Suprapubic skin (tissue), 4 donors: ENCODE results near the gene ZDHHC1. TPM values are rescaled to one million over a fixed set of nuclear protein-coding genes. Genes with fewer than 3 reads are reported as not detected.

Experiments used
- DNase-seq, 2 donors: peaks; one replicate each; pipeline ENCODE4 v3.0.0-alpha.2; 2019; ENCODE audit warnings: low spot score in 2 of 2
- H3K27ac ChIP-seq: fragments of 200-600 bp; sonication (generic); one replicate; pipeline ENCODE4 v1.5.1; 2019
- H3K27me3 ChIP-seq: fragments of 200-600 bp; sonication (generic); one replicate; pipeline ENCODE4 v1.5.1; 2019
- H3K36me3 ChIP-seq: fragments of 200-600 bp; sonication (generic); one replicate; pipeline ENCODE4 v1.5.1; 2019
- H3K4me1 ChIP-seq: fragments of 200-600 bp; sonication (generic); one replicate; pipeline ENCODE4 v1.5.1; 2019
- H3K4me3 ChIP-seq: fragments of 200-600 bp; sonication (generic); one replicate; pipeline ENCODE4 v1.5.1; 2019; ENCODE audit warnings: mild to moderate bottlenecking
- H3K9me3 ChIP-seq: fragments of 200-600 bp; sonication (generic); one replicate; pipeline ENCODE4 v1.5.1; 2019
- CTCF ChIP-seq, 2 donors: fragments of 200-600 bp in 1 of 2; fragments of 450-650 bp in 1 of 2; sonication (generic) in 1 of 2; IDR thresholded peaks; one replicate each; pipeline ENCODE4 v1.5.1; 2016 to 2019; ENCODE audit warnings: antibody characterized with exemption in 2 of 2, mild to moderate bottlenecking in 1 of 2, moderate library complexity in 1 of 2
- EP300 ChIP-seq: sonication (generic); formaldehyde crosslinking; IDR thresholded peaks from one replicate; pipeline ENCODE4 v1.6.1; 2017; ENCODE audit warnings: antibody characterized with exemption
- POLR2A ChIP-seq, 2 donors: fragments of 450-650 bp; IDR thresholded peaks; one replicate each; pipeline ENCODE4 v1.6.1; 2017; ENCODE audit warnings: antibody characterized with exemption in 2 of 2, mild to moderate bottlenecking in 2 of 2, moderate library complexity in 2 of 2
- POLR2AphosphoS5 ChIP-seq, 3 donors: sonication (generic); formaldehyde crosslinking; IDR thresholded peaks; one replicate each; pipeline ENCODE4 v1.6.1; 2017; ENCODE audit warnings: antibody characterized with exemption in 3 of 3
- WGBS: methylation state at CpG from one replicate; pipeline ENCODE4 v1.1.5; 2018; 5-methylcytosine and 5-hydroxymethylcytosine counted together
- total RNA-seq, 4 donors: library from RNA; depleted of rRNA; stranded (reverse); fragments of >200 nt; gene quantifications; one replicate each; pipeline ENCODE4 v1.1.0, GENCODE V29; 2016

The ZDHHC1 gene
- total RNA-seq, 4 donors from 2014 or later: 14.0 to 31.0 (median 23.8) TPM

- Histone ChIP-seq H3K4me1 (peaks cover 86% of the 10 kb centered on the region), H3K36me3 (no peaks in the 10 kb centered on the region), H3K4me3 (no peak overlapping the region), H3K9me3 (no peaks in the 10 kb centered on the region), H3K27ac (peak overlapping the region; percentile 85), H3K27me3 (no peaks in the 10 kb centered on the region)
- TF ChIP-seq POLR2A (IDR thresholded peaks at IDR 0.05) (no peak), EP300 (no peak), CTCF (IDR thresholded peaks at IDR 0.05) (no peak), POLR2AphosphoS5 (IDR thresholded peaks at IDR 0.05) (no peak)
- 44% methylated on average over 5 of the region's 5 CpGs for WGBS
- DNase-seq: no peak
These were observed 46.0 kb upstream of the ZDHHC1 start for GRCh38 chr16:67462279-67462655.

DNA sequence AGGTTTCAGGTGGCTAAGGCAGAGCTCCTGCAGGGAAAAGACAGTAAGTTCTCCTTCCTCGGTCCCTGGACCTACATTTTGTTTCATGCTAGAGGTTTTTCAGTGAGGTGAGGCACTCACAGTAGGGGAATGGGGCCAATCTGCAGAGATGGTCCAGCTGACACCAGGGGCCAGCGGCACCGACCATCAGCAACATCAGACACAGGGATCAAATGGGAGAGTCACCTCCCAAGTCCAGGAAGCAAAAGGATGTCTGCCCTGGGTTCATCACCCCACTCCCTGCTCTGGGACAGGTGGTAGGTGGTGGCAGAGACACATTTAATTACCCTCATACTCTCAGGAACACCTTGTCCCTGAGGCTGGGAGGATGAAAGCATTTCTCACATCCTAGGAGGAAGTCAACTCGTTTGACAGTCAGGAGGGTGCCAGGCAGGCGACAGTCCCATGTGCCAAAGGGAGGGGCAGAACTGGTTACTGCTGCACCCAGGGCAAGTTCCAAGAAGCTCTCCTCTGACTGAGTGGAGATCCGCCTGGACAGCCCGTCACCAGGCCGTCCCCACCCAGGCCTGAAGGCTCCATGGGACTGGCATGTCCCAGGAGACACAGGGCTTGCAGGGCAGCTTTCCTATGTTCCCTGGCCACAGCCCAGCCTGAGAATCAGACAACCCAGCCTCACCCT is 45.5 kb upstream of the ZDHHC1 start:
- no peaks in the 10 kb centered on the region for H3K27me3 ChIP-seq
- peak overlapping the region; percentile 86 for H3K27ac ChIP-seq
- no peak overlapping the region for H3K4me3 ChIP-seq
- DNase-seq: peak in 1 of 2 donors; percentile 86
- 66% methylated on average over 5 of the region's 8 CpGs for WGBS
- H3K9me3 ChIP-seq: no peaks in the 10 kb centered on the region
- H3K36me3 ChIP-seq: no peaks in the 10 kb centered on the region
- H3K4me1 ChIP-seq: peaks cover 91% of the 10 kb centered on the region
- no peak for TF ChIP-seq POLR2A (IDR thresholded peaks at IDR 0.05)
- TF ChIP-seq POLR2AphosphoS5 (IDR thresholded peaks at IDR 0.05): peak in 2 of 3 donors; percentile 73 to 91
- no peak for TF ChIP-seq CTCF (IDR thresholded peaks at IDR 0.05)
- no peak for TF ChIP-seq EP300

GRCh38 chr16:67460961-67461360 is 44.7 kb upstream of the ZDHHC1 start:
- no peak for DNase-seq
- H3K4me3 ChIP-seq: no peak overlapping the region
- peaks cover 98% of the 10 kb centered on the region for H3K4me1 ChIP-seq
- no peaks in the 10 kb centered on the region for H3K9me3 ChIP-seq
- whole genome bisulfite sequencing: 50% methylated on average over 1 of the region's 2 CpGs
- H3K27me3 ChIP-seq: no peaks in the 10 kb centered on the region
- no peak for TF ChIP-seq POLR2A (IDR thresholded peaks at IDR 0.05)
- TF ChIP-seq EP300: no peak
- TF ChIP-seq CTCF (IDR thresholded peaks at IDR 0.05): no peak
- TF ChIP-seq POLR2AphosphoS5 (IDR thresholded peaks at IDR 0.05): no peak
- peak overlapping the region; percentile 86 for H3K27ac ChIP-seq
- no peaks in the 10 kb centered on the region for H3K36me3 ChIP-seq

GRCh38 chr16:67460168-67460567 is 43.9 kb upstream of the ZDHHC1 start:
- H3K4me3 ChIP-seq: no peak overlapping the region
- no peak for DNase-seq
- H3K27ac ChIP-seq: peak overlapping the region; percentile 86
- TF ChIP-seq EP300 (no peak), POLR2A (IDR thresholded peaks at IDR 0.05) (no peak), POLR2AphosphoS5 (IDR thresholded peaks at IDR 0.05) (no peak), CTCF (IDR thresholded peaks at IDR 0.05) (no peak)
- H3K27me3 ChIP-seq: no peaks in the 10 kb centered on the region
- no peaks in the 10 kb centered on the region for H3K36me3 ChIP-seq
- 61% methylated on average over 3 of the region's 5 CpGs for WGBS
- peaks cover 96% of the 10 kb centered on the region for H3K4me1 ChIP-seq
- H3K9me3 ChIP-seq: no peaks in the 10 kb centered on the region

DNA sequence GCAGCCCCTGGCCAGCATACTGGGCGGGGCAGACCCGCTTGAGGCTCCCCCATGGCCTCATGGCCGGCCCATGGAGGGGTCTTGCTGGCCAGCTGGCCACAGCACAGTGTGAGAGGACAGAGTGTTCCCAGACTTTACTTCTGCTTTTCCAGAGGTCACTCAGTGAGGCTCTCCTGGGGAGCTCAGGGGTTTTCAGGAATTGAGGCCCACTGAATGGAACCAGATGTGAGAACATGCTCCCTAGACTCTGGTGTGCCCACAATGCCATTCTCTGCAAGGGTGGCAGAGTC is 43.5 kb upstream of the ZDHHC1 start:
- TF ChIP-seq POLR2A (IDR thresholded peaks at IDR 0.05): no peak
- no peak for TF ChIP-seq POLR2AphosphoS5 (IDR thresholded peaks at IDR 0.05)
- TF ChIP-seq CTCF (IDR thresholded peaks at IDR 0.05): no peak
- no peak for TF ChIP-seq EP300
- H3K4me3 ChIP-seq: no peak overlapping the region
- no peaks in the 10 kb centered on the region for H3K9me3 ChIP-seq
- WGBS: no CpG with 5 or more reads among the region's 3 CpGs
- no peaks in the 10 kb centered on the region for H3K36me3 ChIP-seq
- peak overlapping the region; percentile 86 for H3K27ac ChIP-seq
- peaks cover 93% of the 10 kb centered on the region for H3K4me1 ChIP-seq
- H3K27me3 ChIP-seq: no peaks in the 10 kb centered on the region
- no peak for DNase-seq
